WTC11 (cell line): ENCODE results near the gene SERTAD4. TPM values are rescaled to one million over a fixed set of nuclear protein-coding genes. Genes with fewer than 3 reads are reported as not detected.
A peak's percentile ranks its signal among the peaks of the same experiment; 100 is the strongest.

Experiments
- ATAC-seq: fragments of 200-7000 bp; cut with Tn5 transposase; 2 replicates; pipeline ENCODE4 v1.10.0; 2021; ENCODE audit warnings: mild to moderate bottlenecking, moderate library complexity
- CTCF ChIA-PET: fragments of 300-600 bp; sonication (Branson Sonifier 250); formaldehyde crosslinking; loops from one replicate; lab custom pipeline; 2021; ENCODE audit warnings: antibody characterized with exemption; lab: Charles Lee
- POLR2A ChIA-PET: fragments of 350-600 bp; sonication (Branson Sonifier 250); formaldehyde crosslinking; loops from one replicate; lab custom pipeline; 2021; ENCODE audit warnings: antibody characterized with exemption; lab: Charles Lee
- DNase-seq: peaks from one replicate; pipeline ENCODE4 v3.0.0; 2021; ENCODE audit warnings: low spot score
- H3K27ac Mint-ChIP-seq: 2 replicates; pipeline ENCODE4 v1.8.0; 2021; ENCODE audit warnings: mixed read lengths
- H3K27me3 Mint-ChIP-seq: 2 replicates; pipeline ENCODE4 v1.8.0; 2021; ENCODE audit warnings: low read depth, mild to moderate bottlenecking, moderate library complexity, mixed read lengths
- H3K36me3 Mint-ChIP-seq: 2 replicates; pipeline ENCODE4 v1.8.0; 2021; ENCODE audit warnings: mixed read lengths
- H3K4me1 Mint-ChIP-seq: 2 replicates; pipeline ENCODE4 v1.8.0; 2022; ENCODE audit warnings: mixed read lengths
- H3K4me3 Mint-ChIP-seq: 2 replicates; pipeline ENCODE4 v1.8.0; 2021; ENCODE audit warnings: mild to moderate bottlenecking, moderate library complexity, mixed read lengths
- H3K9me3 Mint-ChIP-seq: 2 replicates; pipeline ENCODE4 v1.8.0; 2021; ENCODE audit warnings: mixed read lengths
- ATF1 ChIP-seq: sonication (generic); formaldehyde crosslinking; IDR thresholded peaks from 2 replicates; pipeline ENCODE4 v1.8.1; 2023; ENCODE audit warnings: mild to moderate bottlenecking, moderate library complexity, missing genetic modification reagents
- CREB1 ChIP-seq: sonication (generic); formaldehyde crosslinking; IDR thresholded peaks from 2 replicates; pipeline ENCODE4 v1.8.0; 2023; ENCODE audit warnings: mild to moderate bottlenecking, missing genetic modification reagents
- ELF4 ChIP-seq: sonication (generic); formaldehyde crosslinking; IDR thresholded peaks from 2 replicates; pipeline ENCODE4 v1.8.1; 2022; ENCODE audit warnings: low read depth, mild to moderate bottlenecking, moderate library complexity, missing genetic modification reagents
- FOXP1 ChIP-seq: sonication (generic); formaldehyde crosslinking; IDR thresholded peaks from 2 replicates; pipeline ENCODE4 v1.8.0; 2022; ENCODE audit warnings: missing genetic modification reagents, mild to moderate bottlenecking, moderate library complexity, borderline replicate concordance
- GTF2I ChIP-seq: fragments of 250-450 bp; sonication (Bioruptor Pico); conservative IDR thresholded peaks from 2 replicates; pipeline ENCODE4 v1.4.0; 2021; ENCODE audit warnings: mild to moderate bottlenecking
- IRF2 ChIP-seq: sonication (generic); formaldehyde crosslinking; IDR thresholded peaks from 2 replicates; pipeline ENCODE4 v1.8.0; 2022; ENCODE audit warnings: low read depth, missing genetic modification reagents, borderline replicate concordance
- MYBL2 ChIP-seq: sonication (generic); formaldehyde crosslinking; IDR thresholded peaks from 2 replicates; pipeline ENCODE4 v1.8.1; 2023; ENCODE audit warnings: mild to moderate bottlenecking, moderate library complexity, missing genetic modification reagents
- NFATC4 ChIP-seq: fragments of 250-450 bp; sonication (Bioruptor Pico); IDR thresholded peaks from 2 replicates; pipeline ENCODE4 v1.9.0; 2021; ENCODE audit warnings: mild to moderate bottlenecking
- SMAD4 ChIP-seq: sonication (generic); formaldehyde crosslinking; IDR thresholded peaks from 2 replicates; pipeline ENCODE4 v1.8.0; 2022; ENCODE audit warnings: mild to moderate bottlenecking, missing genetic modification reagents
- TP53 ChIP-seq: sonication (generic); formaldehyde crosslinking; IDR thresholded peaks from 2 replicates; pipeline ENCODE4 v1.8.1; 2023; ENCODE audit warnings: mild to moderate bottlenecking, missing genetic modification reagents
- ZNF416 ChIP-seq: fragments of 250-450 bp; sonication (Bioruptor Pico); IDR thresholded peaks from 2 replicates; pipeline ENCODE4 v1.9.0; 2021; ENCODE audit warnings: mild to moderate bottlenecking, inconsistent platforms
- total RNA-seq: library from RNA; stranded (reverse); gene quantifications from 3 replicates; pipeline ENCODE4 v1.2.3, GENCODE V29; 2021
- TF ChIP-seq, protein P1 (sequence below): sonication (generic); formaldehyde crosslinking; IDR thresholded peaks from 2 replicates; pipeline ENCODE4 v1.8.1; 2022; ENCODE audit warnings: mild to moderate bottlenecking, missing genetic modification reagents, moderate library complexity, borderline replicate concordance
- TF ChIP-seq, protein P2 (sequence below): sonication (generic); formaldehyde crosslinking; IDR thresholded peaks from 2 replicates; pipeline ENCODE4 v1.8.1; 2022; ENCODE audit warnings: low read depth, mild to moderate bottlenecking, moderate library complexity, missing genetic modification reagents, borderline replicate concordance
- TF ChIP-seq, protein P3 (sequence below): sonication (generic); formaldehyde crosslinking; IDR thresholded peaks from 2 replicates; pipeline ENCODE4 v1.8.1; 2023; ENCODE audit warnings: mild to moderate bottlenecking, missing genetic modification reagents, moderate library complexity
- TF ChIP-seq, protein P4 (sequence below): fragments of 200-600 bp; IDR thresholded peaks from 2 replicates; pipeline ENCODE4 v1.8.0; 2022; ENCODE audit warnings: antibody characterized with exemption
- TF ChIP-seq, protein P5 (sequence below): sonication (generic); formaldehyde crosslinking; IDR thresholded peaks from 2 replicates; pipeline ENCODE4 v1.8.0; 2022; ENCODE audit warnings: mild to moderate bottlenecking, missing genetic modification reagents
- TF ChIP-seq, protein P6 (sequence below): fragments of 250-450 bp; sonication (Bioruptor Pico); conservative IDR thresholded peaks from 2 replicates; pipeline ENCODE4 v1.9.0; 2021; ENCODE audit warnings: mild to moderate bottlenecking
- TF ChIP-seq, protein P7 (sequence below): sonication (generic); formaldehyde crosslinking; IDR thresholded peaks from 2 replicates; pipeline ENCODE4 v1.8.1; 2022; ENCODE audit warnings: missing genetic modification reagents, borderline replicate concordance
- TF ChIP-seq, protein P8 (sequence below): sonication (generic); formaldehyde crosslinking; IDR thresholded peaks from 2 replicates; pipeline ENCODE4 v1.8.1; 2023; ENCODE audit warnings: mild to moderate bottlenecking, missing genetic modification reagents, moderate library complexity

The SERTAD4 gene
- total RNA-seq, 1 experiment from 2014 or later: 4.6 TPM

DNA sequence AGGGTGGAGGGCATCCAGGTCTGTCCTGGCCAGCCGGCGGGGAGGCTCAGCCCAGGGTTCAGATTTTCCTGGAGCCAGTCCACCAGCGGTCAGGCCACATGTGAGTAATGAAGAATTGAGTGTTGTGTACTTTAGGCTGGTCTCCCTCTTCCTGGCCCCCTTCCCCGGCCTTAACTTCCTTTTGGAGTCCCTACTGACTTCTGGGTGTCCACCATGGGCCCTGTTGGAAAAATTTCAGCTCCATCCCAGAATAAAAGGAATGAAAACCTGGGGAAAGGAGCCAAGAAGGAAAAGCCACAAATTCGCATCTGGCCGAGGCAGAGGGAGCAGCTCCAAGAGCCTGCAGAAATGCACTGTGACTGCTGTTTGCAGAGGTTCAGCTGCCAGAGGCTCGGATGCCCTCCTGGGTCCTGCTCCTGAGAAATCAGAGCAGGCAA lies 60.6 kb downstream of the SERTAD4 start:
- CTCF ChIA-PET: interaction anchor here (0.6 to 3.0 kb wide), 15 partner anchors 9 to 122 kb away, joined by 3 to 30 read pairs (median 7); no protein-coding TSS in a partner anchor
- POLR2A ChIA-PET: interaction anchor here (0.8 to 2.2 kb wide), 2 partner anchors 42 to 51 kb away, joined by 3 to 17 read pairs; no protein-coding TSS in a partner anchor
- H3K9me3 Mint-ChIP-seq: peaks cover 3% of the 10 kb centered on the region; the same call in 1 of the 2 replicates
- peaks cover 36% of the 10 kb centered on the region for H3K27me3 Mint-ChIP-seq
- no peak for ATAC-seq
- DNase-seq: no peak
- peak overlapping the region; percentile 63 for H3K4me3 Mint-ChIP-seq
- H3K4me1 Mint-ChIP-seq: peaks cover 41% of the 10 kb centered on the region
- no peaks in the 10 kb centered on the region for H3K36me3 Mint-ChIP-seq
- TF ChIP-seq, protein P1, sequence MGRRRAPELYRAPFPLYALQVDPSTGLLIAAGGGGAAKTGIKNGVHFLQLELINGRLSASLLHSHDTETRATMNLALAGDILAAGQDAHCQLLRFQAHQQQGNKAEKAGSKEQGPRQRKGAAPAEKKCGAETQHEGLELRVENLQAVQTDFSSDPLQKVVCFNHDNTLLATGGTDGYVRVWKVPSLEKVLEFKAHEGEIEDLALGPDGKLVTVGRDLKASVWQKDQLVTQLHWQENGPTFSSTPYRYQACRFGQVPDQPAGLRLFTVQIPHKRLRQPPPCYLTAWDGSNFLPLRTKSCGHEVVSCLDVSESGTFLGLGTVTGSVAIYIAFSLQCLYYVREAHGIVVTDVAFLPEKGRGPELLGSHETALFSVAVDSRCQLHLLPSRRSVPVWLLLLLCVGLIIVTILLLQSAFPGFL (CRISPR knock-in tag): no peak
- TF ChIP-seq CREB1 (CRISPR knock-in tag): no peak
- TF ChIP-seq MYBL2 (CRISPR knock-in tag): no peak
- TF ChIP-seq, protein P2, sequence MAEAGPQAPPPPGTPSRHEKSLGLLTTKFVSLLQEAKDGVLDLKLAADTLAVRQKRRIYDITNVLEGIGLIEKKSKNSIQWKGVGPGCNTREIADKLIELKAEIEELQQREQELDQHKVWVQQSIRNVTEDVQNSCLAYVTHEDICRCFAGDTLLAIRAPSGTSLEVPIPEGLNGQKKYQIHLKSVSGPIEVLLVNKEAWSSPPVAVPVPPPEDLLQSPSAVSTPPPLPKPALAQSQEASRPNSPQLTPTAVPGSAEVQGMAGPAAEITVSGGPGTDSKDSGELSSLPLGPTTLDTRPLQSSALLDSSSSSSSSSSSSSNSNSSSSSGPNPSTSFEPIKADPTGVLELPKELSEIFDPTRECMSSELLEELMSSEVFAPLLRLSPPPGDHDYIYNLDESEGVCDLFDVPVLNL: no peak
- TF ChIP-seq, protein P3, sequence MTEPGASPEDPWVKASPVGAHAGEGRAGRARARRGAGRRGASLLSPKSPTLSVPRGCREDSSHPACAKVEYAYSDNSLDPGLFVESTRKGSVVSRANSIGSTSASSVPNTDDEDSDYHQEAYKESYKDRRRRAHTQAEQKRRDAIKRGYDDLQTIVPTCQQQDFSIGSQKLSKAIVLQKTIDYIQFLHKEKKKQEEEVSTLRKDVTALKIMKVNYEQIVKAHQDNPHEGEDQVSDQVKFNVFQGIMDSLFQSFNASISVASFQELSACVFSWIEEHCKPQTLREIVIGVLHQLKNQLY (CRISPR knock-in tag): no peak
- TF ChIP-seq, protein P4, sequence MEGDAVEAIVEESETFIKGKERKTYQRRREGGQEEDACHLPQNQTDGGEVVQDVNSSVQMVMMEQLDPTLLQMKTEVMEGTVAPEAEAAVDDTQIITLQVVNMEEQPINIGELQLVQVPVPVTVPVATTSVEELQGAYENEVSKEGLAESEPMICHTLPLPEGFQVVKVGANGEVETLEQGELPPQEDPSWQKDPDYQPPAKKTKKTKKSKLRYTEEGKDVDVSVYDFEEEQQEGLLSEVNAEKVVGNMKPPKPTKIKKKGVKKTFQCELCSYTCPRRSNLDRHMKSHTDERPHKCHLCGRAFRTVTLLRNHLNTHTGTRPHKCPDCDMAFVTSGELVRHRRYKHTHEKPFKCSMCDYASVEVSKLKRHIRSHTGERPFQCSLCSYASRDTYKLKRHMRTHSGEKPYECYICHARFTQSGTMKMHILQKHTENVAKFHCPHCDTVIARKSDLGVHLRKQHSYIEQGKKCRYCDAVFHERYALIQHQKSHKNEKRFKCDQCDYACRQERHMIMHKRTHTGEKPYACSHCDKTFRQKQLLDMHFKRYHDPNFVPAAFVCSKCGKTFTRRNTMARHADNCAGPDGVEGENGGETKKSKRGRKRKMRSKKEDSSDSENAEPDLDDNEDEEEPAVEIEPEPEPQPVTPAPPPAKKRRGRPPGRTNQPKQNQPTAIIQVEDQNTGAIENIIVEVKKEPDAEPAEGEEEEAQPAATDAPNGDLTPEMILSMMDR: no peak
- no peak for TF ChIP-seq SMAD4 (CRISPR knock-in tag)
- no peak for TF ChIP-seq IRF2
- no peak for TF ChIP-seq GTF2I (CRISPR knock-in tag)
- TF ChIP-seq ATF1 (CRISPR knock-in tag): no peak
- TF ChIP-seq TP53 (CRISPR knock-in tag): no peak
- no peak overlapping the region for H3K27ac Mint-ChIP-seq

DNA sequence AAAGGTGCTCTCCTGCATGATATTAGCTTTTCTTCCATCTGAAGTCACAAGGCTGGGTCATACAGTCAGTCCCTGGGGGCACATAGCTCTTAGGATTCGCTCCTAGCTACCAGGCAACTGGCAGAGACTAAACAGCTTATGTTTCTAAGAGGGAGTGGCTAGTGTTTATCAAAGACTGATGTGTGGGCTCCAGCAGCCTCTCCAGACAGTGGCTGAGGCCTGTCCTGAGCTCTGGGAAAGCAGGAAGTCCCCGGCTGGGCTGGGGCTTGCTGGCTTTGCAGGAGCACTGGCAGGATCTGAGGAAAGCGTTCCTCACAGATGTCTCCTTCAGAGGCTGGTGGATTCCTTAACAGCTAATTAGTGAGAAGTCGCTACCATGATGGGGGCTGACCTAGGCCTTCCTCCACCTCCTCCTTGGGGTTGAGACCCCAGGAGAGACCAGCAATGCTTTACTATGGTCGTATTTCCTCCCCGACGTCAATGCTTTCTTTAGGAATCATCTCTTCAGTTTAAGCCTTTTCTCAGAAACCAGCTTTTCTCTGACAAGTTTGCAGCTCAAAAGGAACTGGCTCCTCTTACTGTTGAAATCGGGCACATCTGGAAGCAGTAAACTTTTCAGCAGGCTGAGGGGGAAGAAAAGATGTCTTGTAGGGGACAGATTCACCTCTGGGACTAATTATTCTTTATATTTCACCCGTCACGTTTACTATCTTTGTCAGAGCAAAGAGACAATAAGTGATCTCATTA lies 62.6 kb downstream of the SERTAD4 start:
- POLR2A ChIA-PET: interaction anchor here (1.1 kb wide), 1 partner anchor 43 kb away, joined by 3 read pairs; no protein-coding TSS in a partner anchor
- Mint-ChIP-seq H3K4me3 (no peak overlapping the region), H3K4me1 (peaks cover 57% of the 10 kb centered on the region), H3K27ac (no peak overlapping the region), H3K9me3 (peaks cover 3% of the 10 kb centered on the region; the same call in 1 of the 2 replicates), H3K36me3 (no peaks in the 10 kb centered on the region), H3K27me3 (peaks cover 30% of the 10 kb centered on the region)
- DNase-seq: peak; percentile 49
- TF ChIP-seq NFATC4 (CRISPR knock-in tag) (no peak), CREB1 (CRISPR knock-in tag) (no peak), ZNF416 (CRISPR knock-in tag) (no peak), ELF4 (CRISPR knock-in tag) (no peak), FOXP1 (CRISPR knock-in tag) (no peak)
- TF ChIP-seq, protein P5, sequence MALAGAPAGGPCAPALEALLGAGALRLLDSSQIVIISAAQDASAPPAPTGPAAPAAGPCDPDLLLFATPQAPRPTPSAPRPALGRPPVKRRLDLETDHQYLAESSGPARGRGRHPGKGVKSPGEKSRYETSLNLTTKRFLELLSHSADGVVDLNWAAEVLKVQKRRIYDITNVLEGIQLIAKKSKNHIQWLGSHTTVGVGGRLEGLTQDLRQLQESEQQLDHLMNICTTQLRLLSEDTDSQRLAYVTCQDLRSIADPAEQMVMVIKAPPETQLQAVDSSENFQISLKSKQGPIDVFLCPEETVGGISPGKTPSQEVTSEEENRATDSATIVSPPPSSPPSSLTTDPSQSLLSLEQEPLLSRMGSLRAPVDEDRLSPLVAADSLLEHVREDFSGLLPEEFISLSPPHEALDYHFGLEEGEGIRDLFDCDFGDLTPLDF (CRISPR knock-in tag): no peak
- TF ChIP-seq, protein P6, sequence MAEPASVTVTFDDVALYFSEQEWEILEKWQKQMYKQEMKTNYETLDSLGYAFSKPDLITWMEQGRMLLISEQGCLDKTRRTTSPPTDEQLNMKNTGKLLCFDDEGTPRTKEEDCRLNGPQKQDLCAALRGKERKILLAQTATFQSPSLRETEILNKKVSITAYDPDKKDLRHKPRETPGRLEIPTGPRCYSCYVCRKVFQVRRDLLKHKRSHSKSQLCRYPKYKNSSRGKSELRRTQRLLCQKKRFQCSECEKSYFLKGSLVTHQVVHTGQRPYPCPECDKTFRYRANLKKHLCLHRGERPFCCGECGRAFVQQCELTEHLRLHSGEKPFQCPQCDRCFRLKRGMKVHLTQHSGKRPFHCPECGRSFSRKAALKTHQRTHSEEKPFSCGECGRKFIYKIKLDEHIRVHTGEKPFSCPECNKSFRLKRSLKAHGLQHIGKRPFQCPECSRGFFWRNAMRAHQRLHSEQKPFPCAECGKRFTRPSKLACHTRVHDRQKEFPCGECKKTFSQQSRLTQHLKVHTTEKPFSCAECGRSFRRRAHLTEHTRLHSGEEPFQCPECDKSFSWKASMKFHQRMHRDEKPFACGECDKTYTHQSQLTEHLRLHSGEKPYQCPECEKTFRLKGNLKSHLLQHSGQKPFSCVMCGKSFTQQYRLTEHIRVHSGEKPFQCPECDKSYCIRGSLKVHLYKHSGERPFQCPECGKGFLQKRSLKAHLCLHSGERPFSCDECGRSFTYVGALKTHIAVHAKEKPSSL (CRISPR knock-in tag): no peak
- TF ChIP-seq, protein P7, sequence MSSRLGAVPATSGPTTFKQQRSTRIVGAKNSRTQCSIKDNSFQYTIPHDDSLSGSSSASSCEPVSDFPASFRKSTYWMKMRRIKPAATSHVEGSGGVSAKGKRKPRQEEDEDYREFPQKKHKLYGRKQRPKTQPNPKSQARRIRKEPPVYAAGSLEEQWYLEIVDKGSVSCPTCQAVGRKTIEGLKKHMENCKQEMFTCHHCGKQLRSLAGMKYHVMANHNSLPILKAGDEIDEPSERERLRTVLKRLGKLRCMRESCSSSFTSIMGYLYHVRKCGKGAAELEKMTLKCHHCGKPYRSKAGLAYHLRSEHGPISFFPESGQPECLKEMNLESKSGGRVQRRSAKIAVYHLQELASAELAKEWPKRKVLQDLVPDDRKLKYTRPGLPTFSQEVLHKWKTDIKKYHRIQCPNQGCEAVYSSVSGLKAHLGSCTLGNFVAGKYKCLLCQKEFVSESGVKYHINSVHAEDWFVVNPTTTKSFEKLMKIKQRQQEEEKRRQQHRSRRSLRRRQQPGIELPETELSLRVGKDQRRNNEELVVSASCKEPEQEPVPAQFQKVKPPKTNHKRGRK (CRISPR knock-in tag): no peak
- TF ChIP-seq, protein P8, sequence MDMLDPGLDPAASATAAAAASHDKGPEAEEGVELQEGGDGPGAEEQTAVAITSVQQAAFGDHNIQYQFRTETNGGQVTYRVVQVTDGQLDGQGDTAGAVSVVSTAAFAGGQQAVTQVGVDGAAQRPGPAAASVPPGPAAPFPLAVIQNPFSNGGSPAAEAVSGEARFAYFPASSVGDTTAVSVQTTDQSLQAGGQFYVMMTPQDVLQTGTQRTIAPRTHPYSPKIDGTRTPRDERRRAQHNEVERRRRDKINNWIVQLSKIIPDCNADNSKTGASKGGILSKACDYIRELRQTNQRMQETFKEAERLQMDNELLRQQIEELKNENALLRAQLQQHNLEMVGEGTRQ (CRISPR knock-in tag): no peak
- CTCF ChIA-PET: interaction anchor here (1.0 to 2.5 kb wide), 7 partner anchors 16 to 395 kb away, joined by 3 to 9 read pairs (median 6); no protein-coding TSS in a partner anchor
- ATAC-seq: peak; percentile 63
